IMR-90 (cell line): Measurements from ENCODE around the gene AP2B1. TPM values are rescaled to one million over a fixed set of nuclear protein-coding genes. Genes with fewer than 3 reads are reported as not detected.

ENCODE experiments used
- ATAC-seq: fragments of 200-7000 bp; cut with Tn5 transposase; 2 replicates; pipeline ENCODE4 v1.9.1; 2020; ENCODE audit warnings: low read depth, mild to moderate bottlenecking, moderate library complexity
- BruUV-seq: library from RNA; stranded (reverse); fragments of 400-500 nt; replicated peaks from 2 replicates; lab custom pipeline; 2021; lab: Mats Ljungman, UMichigan
- CTCF ChIA-PET: fragments of 300-600 bp; formaldehyde crosslinking; extraction: SDS; loops from one replicate; lab custom pipeline; 2021; ENCODE audit warnings: antibody characterized with exemption; lab: Yijun Ruan, JAX
- POLR2A ChIA-PET: fragments of 300-600 bp; sonication (Branson Sonifier 250); formaldehyde crosslinking; loops from one replicate; lab custom pipeline; 2022; ENCODE audit warnings: antibody characterized with exemption; ENCODE audit not compliant: unreplicated experiment; lab: Charles Lee
- DNase-seq: peaks from one replicate; pipeline ENCODE4 v3.0.0; 2013
- H2AFZ ChIP-seq: replicated peaks from 2 replicates; pipeline ENCODE3; 2013; ENCODE audit warnings: low read length, mild to moderate bottlenecking; ENCODE audit not compliant: poor library complexity
- H2AK5ac ChIP-seq: 2 replicates; pipeline ENCODE4 v1.6.1; 2013; ENCODE audit warnings: low read depth, low read length, inconsistent platforms
- H2AK9ac ChIP-seq: replicated peaks from 2 replicates; pipeline ENCODE3; 2013; ENCODE audit warnings: mild to moderate bottlenecking, low read depth, low read length, moderate library complexity; ENCODE audit not compliant: poor library complexity
- H2BK120ac ChIP-seq: 2 replicates; pipeline ENCODE4 v1.6.1; 2013; ENCODE audit warnings: low read depth, low read length, inconsistent platforms
- H2BK15ac ChIP-seq: 3 replicates; pipeline ENCODE4 v1.6.1; 2013; ENCODE audit warnings: low read depth, low read length, inconsistent platforms
- H2BK20ac ChIP-seq: 2 replicates; pipeline ENCODE4 v1.6.1; 2013; ENCODE audit warnings: low read depth, mild to moderate bottlenecking, inconsistent platforms, low read length, moderate library complexity
- H2BK5ac ChIP-seq: 2 replicates; pipeline ENCODE4 v1.6.1; 2013; ENCODE audit warnings: mild to moderate bottlenecking, low read depth, low read length, inconsistent platforms; ENCODE audit not compliant: poor library complexity, severe bottlenecking
- H3K14ac ChIP-seq: replicated peaks from 2 replicates; pipeline ENCODE4 v1.6.1; 2013; ENCODE audit warnings: low read depth, low read length, inconsistent platforms
- H3K18ac ChIP-seq: 2 replicates; pipeline ENCODE4 v1.6.1; 2013; ENCODE audit warnings: low read depth, low read length, control low read depth
- H3K23ac ChIP-seq: 2 replicates; pipeline ENCODE4 v1.6.1; 2013; ENCODE audit warnings: low read depth, low read length, inconsistent platforms
- H3K27ac ChIP-seq: 2 replicates; pipeline ENCODE4 v1.5.1; 2013; ENCODE audit warnings: mild to moderate bottlenecking, control low read depth, low read length; ENCODE audit not compliant: insufficient read depth
- H3K27me3 ChIP-seq: 2 replicates; pipeline ENCODE4 v1.6.1; 2013; ENCODE audit warnings: low read length; ENCODE audit not compliant: control insufficient read depth, insufficient read depth
- H3K36me3 ChIP-seq: 2 replicates; pipeline ENCODE4 v1.6.1; 2013; ENCODE audit warnings: low read length, mixed read lengths; ENCODE audit not compliant: control insufficient read depth, insufficient read depth
- H3K4ac ChIP-seq: 2 replicates; pipeline ENCODE4 v1.6.1; 2013; ENCODE audit warnings: low read depth, low read length, inconsistent platforms
- H3K4me1 ChIP-seq: 2 replicates; pipeline ENCODE4 v1.6.1; 2013; ENCODE audit warnings: low read length, mixed read lengths; ENCODE audit not compliant: control insufficient read depth, insufficient read depth
- H3K4me2 ChIP-seq: 2 replicates; pipeline ENCODE4 v1.6.1; 2013; ENCODE audit warnings: low read depth, mild to moderate bottlenecking, control low read depth, low read length, moderate library complexity
- H3K4me3 ChIP-seq: 2 replicates; pipeline ENCODE4 v1.5.1; 2013; ENCODE audit warnings: low read depth, mild to moderate bottlenecking, control low read depth, low read length, moderate library complexity; ENCODE audit not compliant: insufficient read depth
- H3K56ac ChIP-seq: 2 replicates; pipeline ENCODE4 v1.6.1; 2013; ENCODE audit warnings: low read length, inconsistent platforms; ENCODE audit not compliant: insufficient read depth; ENCODE audit errors: extremely low read depth
- H3K79me1 ChIP-seq, 2 experiments: 2 replicates each; pipeline ENCODE4 v1.6.1; 2013; ENCODE audit warnings: low read length in 2 of 2, inconsistent platforms in 1 of 2, low read depth in 1 of 2
- H3K9ac ChIP-seq: 2 replicates; pipeline ENCODE4 v1.6.1; 2013; ENCODE audit warnings: low read depth, low read length, control low read depth
- H3K9me1 ChIP-seq: 2 replicates; pipeline ENCODE4 v1.6.1; 2013; ENCODE audit warnings: low read length, inconsistent platforms; ENCODE audit not compliant: insufficient read depth
- H3K9me3 ChIP-seq: 2 replicates; pipeline ENCODE4 v1.6.1; 2013; ENCODE audit warnings: low read length; ENCODE audit not compliant: control insufficient read depth, insufficient read depth
- H4K20me1 ChIP-seq: 2 replicates; pipeline ENCODE4 v1.6.1; 2013; ENCODE audit warnings: low read length, inconsistent platforms; ENCODE audit not compliant: insufficient read depth
- H4K5ac ChIP-seq: 2 replicates; pipeline ENCODE4 v1.6.1; 2013; ENCODE audit warnings: mild to moderate bottlenecking, low read depth, low read length, control low read depth
- H4K8ac ChIP-seq, 2 experiments: 2 replicates each; pipeline ENCODE4 v1.6.1; 2013; ENCODE audit warnings: low read depth in 2 of 2, low read length in 2 of 2, control low read depth in 1 of 2, inconsistent platforms in 1 of 2
- H4K91ac ChIP-seq: 2 replicates; pipeline ENCODE4 v1.6.1; 2013; ENCODE audit warnings: low read depth, low read length, inconsistent platforms; ENCODE audit not compliant: insufficient read depth
- MAFK ChIP-seq: IDR thresholded peaks from 2 replicates; pipeline ENCODE4 v1.6.1; 2012; ENCODE audit warnings: low read depth, low read length, improper control_type of control experiment
- USF2 ChIP-seq: fragments of 150-350 bp; IDR thresholded peaks from 2 replicates; pipeline ENCODE4 v1.6.1; 2017; ENCODE audit warnings: mild to moderate bottlenecking, antibody characterized with exemption, low read length, low read depth
- WGBS, 2 experiments: methylation state at CpG; one replicate each; pipeline versions ENCODE4 v1.1.5 to v1.1.7; 2013; ENCODE audit warnings: missing lambda C conversion rate in 2 of 2; ENCODE audit not compliant: insufficient read length in 1 of 2; ENCODE audit errors: extremely low coverage in 2 of 2; 5-methylcytosine and 5-hydroxymethylcytosine counted together
- dilution Hi-C: fragments of 300-500 bp; cut with HindIII; formaldehyde crosslinking; loops from one replicate; pipeline ENCODE4 v1.14.3; 2018; ENCODE audit warnings: low sequenced_read_pairs; ENCODE audit not compliant: unreplicated experiment
- in situ Hi-C: fragments of 300-500 bp; cut with MboI; formaldehyde crosslinking; loops from 3 replicates; pipeline ENCODE4 v1.14.3; 2019; ENCODE audit warnings: low sequenced_read_pairs, inconsistent platforms, mixed read lengths
- intact Hi-C: fragments of 100-400 bp; cut with micrococcal nuclease; formaldehyde crosslinking; loops from 2 replicates; pipeline ENCODE4 v1.10.0; 2022
- polyA plus RNA-seq, 3 experiments: library from polyadenylated mRNA; depleted of rRNA; stranded (reverse); fragments of >200 nt; gene quantifications; 2 replicates each; pipeline ENCODE4 v1.2.3, GENCODE V29; 2012; ENCODE audit warnings: low replicate concordance in 1 of 3
- total RNA-seq: library from RNA; depleted of rRNA; stranded (reverse); fragments of >200 nt; gene quantifications from 2 replicates; pipeline ENCODE4 v1.2.3, GENCODE V29; 2012

AP2B1 gene
- total and polyA plus RNA-seq, 2 of the 4 experiments (the other 2 are of a cell fraction) = 102 to 125 TPM

GRCh38 chr17:35725058-35725457 is 137.9 kb downstream of the AP2B1 start:
- peaks cover 13% of the 10 kb centered on the region; the same call in 1 of the 2 replicates for H4K20me1 ChIP-seq
- POLR2A ChIA-PET = no interaction called here
- H4K5ac ChIP-seq = no peak overlapping the region
- no peak overlapping the region for H3K4me2 ChIP-seq
- no peaks in the 10 kb centered on the region for H3K9me3 ChIP-seq
- H4K91ac ChIP-seq = no peak overlapping the region
- dilution Hi-C loops = no loop called here
- H2AFZ ChIP-seq = no peak overlapping the region
- intact Hi-C loops = no loop called here
- H3K27me3 ChIP-seq = no peaks in the 10 kb centered on the region
- in situ Hi-C loops = loop anchor here (25.0 kb wide), 1 partner anchor 363 kb away; the partner anchor contains the start of gene SLFN11
- TF ChIP-seq USF2 (no peak), MAFK (no peak)
- no peak overlapping the region for H3K4ac ChIP-seq
- no TSS peak for BruUV-seq
- ATAC-seq (no peak), DNase-seq (no peak)
- peaks cover under 1 to 25% of the 10 kb centered on the region in 2 experiments; a peak in 3 of 4 replicates for H3K79me1 ChIP-seq
- H3K14ac ChIP-seq = no peak overlapping the region
- peaks cover 14% of the 10 kb centered on the region for H3K9me1 ChIP-seq
- CTCF ChIA-PET = no interaction called here
- no peak overlapping the region for H2BK120ac ChIP-seq
- H3K56ac ChIP-seq = no peak overlapping the region
- H3K27ac ChIP-seq = no peak overlapping the region
- no peak overlapping the region for H2BK20ac ChIP-seq
- no peak overlapping the region for H3K4me3 ChIP-seq
- H3K4me1 ChIP-seq = peaks cover 15% of the 10 kb centered on the region
- H2AK5ac ChIP-seq = no peak overlapping the region
- no peak overlapping the region for H4K8ac ChIP-seq
- H3K9ac ChIP-seq = no peak overlapping the region
- WGBS, 2 experiments = 100% methylated on average over 2 of the region's 4 CpGs; no CpG with 5 or more reads in 1 of the 2 experiments
- H2BK5ac ChIP-seq = no peak overlapping the region
- no peak overlapping the region for H3K18ac ChIP-seq
- peaks cover 19% of the 10 kb centered on the region for H3K36me3 ChIP-seq
- no peak overlapping the region for H2BK15ac ChIP-seq
- H3K23ac ChIP-seq = no peak overlapping the region
- H2AK9ac ChIP-seq = no peak overlapping the region
